Natural killer cell (primary cell): ENCODE data around the gene SKI. TPM values are rescaled to one million over a fixed set of nuclear protein-coding genes. Genes with fewer than 3 reads are reported as not detected.

Experiments used
- ATAC-seq, 3 donors: fragments of 150-1000 bp in 2 of 3; fragments of 200-7000 bp in 1 of 3; cut with Tn5 transposase; 1 replicate in 1 of 3; 2 replicates in 2 of 3; pipeline ENCODE4 v1.10.0; 2021; ENCODE audit warnings: mild to moderate bottlenecking in 2 of 3, moderate library complexity in 2 of 3
- DNase-seq, 2 donors: peaks; one replicate each; pipeline versions ENCODE4 v3.0.0 to v3.0.0-alpha.2; 2013 to 2021; ENCODE audit warnings: mixed read lengths in 1 of 2
- H3K27ac ChIP-seq: one replicate; pipeline ENCODE4 v1.5.1; 2013; ENCODE audit warnings: mild to moderate bottlenecking, low read length
- H3K27me3 ChIP-seq: one replicate; pipeline ENCODE4 v1.6.1; 2013; ENCODE audit warnings: low read length; ENCODE audit not compliant: control insufficient read depth, insufficient read depth
- H3K36me3 ChIP-seq: one replicate; pipeline ENCODE4 v1.6.1; 2013; ENCODE audit warnings: low read length; ENCODE audit not compliant: control insufficient read depth, insufficient read depth
- H3K4me1 ChIP-seq: one replicate; pipeline ENCODE4 v1.6.1; 2013; ENCODE audit warnings: low read length; ENCODE audit not compliant: control insufficient read depth, insufficient read depth
- H3K4me3 ChIP-seq: one replicate; pipeline ENCODE4 v1.5.1; 2013; ENCODE audit warnings: low read length
- H3K9me3 ChIP-seq: one replicate; pipeline ENCODE4 v1.6.1; 2013; ENCODE audit warnings: low read length; ENCODE audit not compliant: control insufficient read depth, insufficient read depth
- H3K27ac Mint-ChIP-seq, 2 donors: one replicate each; pipeline ENCODE4 v1.8.0; 2022; ENCODE audit warnings: mild to moderate bottlenecking in 2 of 2, mixed read lengths in 2 of 2, moderate library complexity in 1 of 2
- H3K27me3 Mint-ChIP-seq, 2 donors: one replicate each; pipeline ENCODE4 v1.8.0; 2022; ENCODE audit warnings: low read depth in 2 of 2, mixed read lengths in 2 of 2
- H3K36me3 Mint-ChIP-seq: one replicate; pipeline ENCODE4 v1.8.0; 2022; ENCODE audit warnings: mixed read lengths
- H3K4me1 Mint-ChIP-seq, 2 donors: one replicate each; pipeline ENCODE4 v1.8.0; 2022; ENCODE audit warnings: mixed read lengths in 2 of 2
- H3K4me3 Mint-ChIP-seq: one replicate; pipeline ENCODE4 v1.8.0; 2022; ENCODE audit warnings: mild to moderate bottlenecking, moderate library complexity, mixed read lengths
- H3K9me3 Mint-ChIP-seq, 2 donors: one replicate each; pipeline ENCODE4 v1.8.0; 2022; ENCODE audit warnings: mixed read lengths in 2 of 2
- WGBS: methylation state at CpG from one replicate; pipeline ENCODE4 v1.1.7; 2013; ENCODE audit warnings: missing lambda C conversion rate; ENCODE audit not compliant: insufficient coverage; 5-methylcytosine and 5-hydroxymethylcytosine counted together
- intact Hi-C: fragments of 100-400 bp; cut with micrococcal nuclease; formaldehyde crosslinking; loops from one replicate; pipeline ENCODE4 v1.14.2; 2022
- total RNA-seq, 4 donors: library from RNA; stranded (reverse); fragments of 120-200 nt in 1 of 4; gene quantifications; one replicate each; pipeline versions ENCODE4 v1.2.3 to v1.2.4, GENCODE V29; 2013 to 2022
- TF ChIP-seq, protein P1 (sequence below): fragments of 200-600 bp; IDR thresholded peaks from one replicate; pipeline ENCODE4 v1.8.0; 2022; ENCODE audit warnings: antibody characterized with exemption

The SKI gene
- total RNA-seq, 3 donors from 2014 or later (not counting 1 experiment from before 2014, with no cell fraction given), result 96.9 to 145 (median 140) TPM

DNA sequence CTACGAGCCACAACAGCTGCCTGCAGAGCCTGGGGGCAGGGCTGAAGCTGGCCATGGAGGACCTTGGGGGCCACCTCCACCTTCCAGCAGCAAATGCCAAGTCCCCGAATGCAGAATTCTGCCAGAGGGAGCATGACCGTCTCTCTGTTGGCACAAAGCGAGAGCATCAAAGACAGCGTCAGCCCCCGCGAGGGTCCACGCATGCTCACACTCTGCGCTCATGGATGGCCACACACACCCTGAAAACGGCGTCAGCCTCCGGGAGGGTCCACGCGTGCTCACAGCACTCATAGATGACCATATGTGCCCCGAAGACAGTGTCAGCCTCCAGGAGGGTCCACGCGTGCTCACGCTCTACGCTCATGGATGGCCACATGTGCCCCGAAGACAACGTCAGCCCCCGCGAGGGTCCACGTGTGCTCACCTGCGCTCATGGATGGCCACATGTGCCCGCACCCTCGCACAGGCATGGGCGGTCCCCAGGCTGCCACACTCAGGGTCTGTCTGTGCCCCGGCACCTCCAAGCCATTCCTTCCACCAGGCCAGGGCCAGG, 116.7 kb downstream of the SKI start:
- TF ChIP-seq, protein P1, sequence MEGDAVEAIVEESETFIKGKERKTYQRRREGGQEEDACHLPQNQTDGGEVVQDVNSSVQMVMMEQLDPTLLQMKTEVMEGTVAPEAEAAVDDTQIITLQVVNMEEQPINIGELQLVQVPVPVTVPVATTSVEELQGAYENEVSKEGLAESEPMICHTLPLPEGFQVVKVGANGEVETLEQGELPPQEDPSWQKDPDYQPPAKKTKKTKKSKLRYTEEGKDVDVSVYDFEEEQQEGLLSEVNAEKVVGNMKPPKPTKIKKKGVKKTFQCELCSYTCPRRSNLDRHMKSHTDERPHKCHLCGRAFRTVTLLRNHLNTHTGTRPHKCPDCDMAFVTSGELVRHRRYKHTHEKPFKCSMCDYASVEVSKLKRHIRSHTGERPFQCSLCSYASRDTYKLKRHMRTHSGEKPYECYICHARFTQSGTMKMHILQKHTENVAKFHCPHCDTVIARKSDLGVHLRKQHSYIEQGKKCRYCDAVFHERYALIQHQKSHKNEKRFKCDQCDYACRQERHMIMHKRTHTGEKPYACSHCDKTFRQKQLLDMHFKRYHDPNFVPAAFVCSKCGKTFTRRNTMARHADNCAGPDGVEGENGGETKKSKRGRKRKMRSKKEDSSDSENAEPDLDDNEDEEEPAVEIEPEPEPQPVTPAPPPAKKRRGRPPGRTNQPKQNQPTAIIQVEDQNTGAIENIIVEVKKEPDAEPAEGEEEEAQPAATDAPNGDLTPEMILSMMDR, result no peak
- H3K27ac ChIP-seq, result no peak overlapping the region
- WGBS, result 96% methylated on average over 29 of the region's 29 CpGs
- ATAC-seq (no peak), DNase-seq (no peak)
- no peaks in the 10 kb centered on the region for H3K9me3 ChIP-seq
- Mint-ChIP-seq H3K4me3 (no peak overlapping the region), H3K27ac (no peak overlapping the region), H3K27me3 (no peaks in the 10 kb centered on the region), H3K36me3 (no peaks in the 10 kb centered on the region), H3K9me3 (no peaks in the 10 kb centered on the region), H3K4me1 (no peaks in the 10 kb centered on the region)
- H3K4me1 ChIP-seq, result no peaks in the 10 kb centered on the region
- H3K4me3 ChIP-seq, result no peak overlapping the region
- H3K36me3 ChIP-seq, result no peaks in the 10 kb centered on the region
- H3K27me3 ChIP-seq, result no peaks in the 10 kb centered on the region
- intact Hi-C loops, result no loop called here

DNA sequence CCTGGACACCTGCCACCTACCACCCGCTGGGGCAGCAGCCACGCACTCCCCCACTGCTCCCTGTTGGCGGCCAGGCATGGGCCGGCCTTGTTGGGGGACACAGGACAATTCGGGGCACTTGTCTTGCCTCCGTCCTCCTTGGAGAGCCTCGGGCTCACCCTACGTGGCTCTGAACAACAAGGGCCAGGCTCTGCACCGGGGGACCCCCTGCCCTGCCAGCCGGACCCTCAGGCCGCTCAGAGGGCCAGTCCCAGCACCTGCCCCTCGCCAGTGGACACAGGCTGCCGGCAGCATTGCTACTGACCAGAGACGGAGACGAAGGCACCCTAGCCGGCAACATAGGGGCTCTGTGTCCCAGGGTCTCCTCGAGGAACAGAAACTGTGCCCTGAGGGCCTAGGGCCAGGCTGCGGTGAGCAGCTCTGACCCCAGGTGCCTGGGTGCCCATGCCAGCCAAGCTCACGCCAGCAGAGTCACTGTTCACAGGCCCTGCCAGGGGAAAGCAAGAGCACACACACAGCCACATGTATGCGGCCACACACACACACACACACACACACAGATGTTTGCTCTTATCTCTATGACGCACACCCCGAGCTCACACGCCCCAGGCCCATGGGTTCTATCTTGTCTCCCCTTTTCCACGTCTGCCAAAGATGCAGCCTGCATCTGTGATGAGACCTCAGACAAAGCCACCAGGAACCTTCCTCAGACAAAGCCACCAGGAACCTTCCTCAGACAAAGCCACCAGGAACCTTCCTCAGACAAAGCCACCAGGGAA, 117.4 kb downstream of the SKI start:
- TF ChIP-seq, protein P1, result no peak
- ATAC-seq (no peak), DNase-seq (no peak)
- intact Hi-C loops, result no loop called here
- WGBS, result 89% methylated on average over 24 of the region's 24 CpGs
- H3K27me3 Mint-ChIP-seq, result no peaks in the 10 kb centered on the region
- no peaks in the 10 kb centered on the region for H3K4me1 Mint-ChIP-seq
- Histone ChIP-seq H3K4me1 (no peaks in the 10 kb centered on the region), H3K27ac (no peak overlapping the region), H3K4me3 (no peak overlapping the region), H3K9me3 (no peaks in the 10 kb centered on the region), H3K27me3 (no peaks in the 10 kb centered on the region), H3K36me3 (no peaks in the 10 kb centered on the region)
- H3K4me3 Mint-ChIP-seq, result no peak overlapping the region
- H3K9me3 Mint-ChIP-seq, result no peaks in the 10 kb centered on the region
- H3K27ac Mint-ChIP-seq, result no peak overlapping the region
- H3K36me3 Mint-ChIP-seq, result no peaks in the 10 kb centered on the region

DNA sequence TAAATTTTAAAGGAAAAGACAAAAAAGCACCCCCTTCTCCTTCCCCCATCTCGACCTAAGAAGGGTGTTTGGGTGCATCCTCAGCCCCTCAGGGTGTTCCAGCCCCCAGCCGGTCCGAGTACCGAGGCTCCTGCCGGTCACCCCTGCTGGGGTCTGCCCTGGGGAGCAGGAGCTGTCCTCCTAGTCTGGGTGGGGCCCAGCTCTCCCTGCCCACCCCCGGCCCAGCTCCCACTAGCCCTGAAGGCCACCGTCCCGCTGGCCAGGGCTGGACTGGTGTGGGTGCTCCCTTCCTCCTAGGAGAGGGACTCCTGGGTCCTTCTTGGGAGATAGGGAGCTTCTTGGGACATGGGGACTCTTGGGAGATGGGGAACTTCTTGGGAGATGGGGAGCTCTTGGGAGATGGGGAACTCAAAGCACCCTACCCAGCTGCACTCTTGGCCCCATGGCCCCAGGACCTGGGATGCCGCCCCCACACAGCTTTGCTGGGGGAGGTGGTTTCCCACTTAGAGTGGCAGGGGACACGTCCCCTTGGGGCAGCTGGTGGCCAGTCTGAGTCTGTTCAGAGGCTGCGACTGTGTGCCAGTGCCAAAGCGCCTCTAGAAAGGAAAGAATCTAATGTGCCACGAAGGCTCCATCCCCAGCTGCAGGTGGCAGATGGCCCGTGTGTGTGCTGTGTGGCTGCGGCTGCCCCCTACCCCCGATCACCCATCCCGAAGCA, 118.7 kb downstream of the SKI start:
- no peak overlapping the region for H3K27ac Mint-ChIP-seq
- DNase-seq (no peak), ATAC-seq (no peak)
- H3K9me3 Mint-ChIP-seq, result no peaks in the 10 kb centered on the region
- no peak overlapping the region for H3K4me3 ChIP-seq
- no peak overlapping the region for H3K4me3 Mint-ChIP-seq
- TF ChIP-seq, protein P1, result no peak
- no peaks in the 10 kb centered on the region for H3K36me3 ChIP-seq
- WGBS, result 87% methylated on average over 17 of the region's 17 CpGs
- H3K36me3 Mint-ChIP-seq, result no peaks in the 10 kb centered on the region
- H3K27ac ChIP-seq, result no peak overlapping the region
- H3K27me3 Mint-ChIP-seq, result no peaks in the 10 kb centered on the region
- no peaks in the 10 kb centered on the region for H3K9me3 ChIP-seq
- intact Hi-C loops, result no loop called here
- no peaks in the 10 kb centered on the region for H3K27me3 ChIP-seq
- H3K4me1 ChIP-seq, result no peaks in the 10 kb centered on the region
- H3K4me1 Mint-ChIP-seq, result no peaks in the 10 kb centered on the region
